CD1c-positive myeloid dendritic cell (primary cell): ENCODE measurements around the gene RBMX2.
"Not testable (repeated sequence)": the region's sequence is repeated elsewhere in the genome, so short reads cannot be mapped to it uniquely, and the experiment has no call there.

Experiments
- DNase-seq: peaks from one replicate; pipeline ENCODE4 v3.0.0-alpha.2; 2016; ENCODE audit errors: extremely low spot score

Gene RBMX2

GRCh38 chrX:130401415-130402207, at the start of gene RBMX2:
RBMX2 (plus strand) TSS chrX:130401987; CDS start chrX:130402033, 46 bp downstream.
- peak; percentile 88 for DNase-seq

- DNase-seq: not testable (repeated sequence)
These were observed 49.7 kb upstream of the RBMX2 start for GRCh38 chrX:130352050-130352449.

- DNase-seq: no peak
These were observed 25.7 kb upstream of the RBMX2 start for GRCh38 chrX:130376077-130376476.

GRCh38 chrX:130378024-130378669, 23.6 kb upstream of the RBMX2 start:
- DNase-seq: no peak

- no peak for DNase-seq
These were observed 16.3 kb upstream of the RBMX2 start, which contains the start of gene GPR119 for GRCh38 chrX:130385520-130385919. GPR119 (minus strand) TSS chrX:130385674; CDS start chrX:130385447, 227 bp downstream.

- DNase-seq: no peak
These were observed 15.4 kb upstream of the RBMX2 start for GRCh38 chrX:130386408-130386808.

GRCh38 chrX:130393451-130394074, 8.2 kb upstream of the RBMX2 start:
- peak; percentile 9 for DNase-seq

GRCh38 chrX:130395341-130395740, 6.4 kb upstream of the RBMX2 start:
- DNase-seq: no peak

- DNase-seq: no peak
These were observed 459 bp downstream of the RBMX2 start for GRCh38 chrX:130402208-130402684.

- peak; percentile 41 for DNase-seq
These were observed 11.6 kb downstream of the RBMX2 start for GRCh38 chrX:130413415-130413814.

GRCh38 chrX:130414800-130415199, 13.0 kb downstream of the RBMX2 start:
- DNase-seq: no peak

- DNase-seq: no peak
These were observed 13.4 kb downstream of the RBMX2 start for GRCh38 chrX:130415201-130415600.

- no peak for DNase-seq
These were observed 15.0 kb downstream of the RBMX2 start for GRCh38 chrX:130416785-130417184.

- no peak for DNase-seq
These were observed 16.3 kb downstream of the RBMX2 start for GRCh38 chrX:130418066-130418465.

GRCh38 chrX:130418740-130419139, 17.0 kb downstream of the RBMX2 start:
- DNase-seq: no peak

- DNase-seq: no peak
These were observed 17.5 kb downstream of the RBMX2 start for GRCh38 chrX:130419263-130419662.

GRCh38 chrX:130426531-130426930, 24.7 kb downstream of the RBMX2 start:
- no peak for DNase-seq

GRCh38 chrX:130429236-130429635, 27.4 kb downstream of the RBMX2 start:
- not testable (repeated sequence) for DNase-seq

GRCh38 chrX:130435937-130436336, 34.1 kb downstream of the RBMX2 start:
- DNase-seq: no peak

GRCh38 chrX:130437996-130438395, 36.2 kb downstream of the RBMX2 start:
- DNase-seq: not testable (repeated sequence)

- no peak for DNase-seq
These were observed 42.1 kb downstream of the RBMX2 start for GRCh38 chrX:130443875-130444274.

- no peak for DNase-seq
These were observed 43.0 kb downstream of the RBMX2 start for GRCh38 chrX:130444641-130445336.
